Activated B cell treated with CpG ODN at 0.5 μM for 24 hours (primary cell): ENCODE data around the gene GLT8D2. TPM values are rescaled to one million over a fixed set of nuclear protein-coding genes. Genes with fewer than 3 reads are reported as not detected.

Source experiments
- ATAC-seq: fragments of 200-7000 bp; cut with Tn5 transposase; one replicate; pipeline ENCODE4 v1.10.0; 2021; ENCODE audit warnings: low read depth, mild to moderate bottlenecking, moderate library complexity
- CTCF ChIA-PET: fragments of 350-600 bp; sonication (Branson Sonifier 250); formaldehyde crosslinking; loops from one replicate; lab custom pipeline; 2021; ENCODE audit warnings: antibody characterized with exemption; lab: Charles Lee
- POLR2A ChIA-PET: fragments of 350-600 bp; sonication (Branson Sonifier 250); formaldehyde crosslinking; loops from one replicate; lab custom pipeline; 2021; ENCODE audit warnings: antibody characterized with exemption; lab: Charles Lee
- DNase-seq: peaks from one replicate; pipeline ENCODE4 v3.0.0; 2022
- H3K27ac Mint-ChIP-seq: one replicate; pipeline ENCODE4 v1.8.0; 2020; ENCODE audit warnings: mixed read lengths
- H3K27me3 Mint-ChIP-seq: one replicate; pipeline ENCODE4 v1.8.0; 2021; ENCODE audit warnings: mixed read lengths
- H3K36me3 Mint-ChIP-seq: one replicate; pipeline ENCODE4 v1.8.0; 2021; ENCODE audit warnings: low read depth, mixed read lengths
- H3K4me1 Mint-ChIP-seq: one replicate; pipeline ENCODE4 v1.8.0; 2021; ENCODE audit warnings: mixed read lengths
- H3K4me3 Mint-ChIP-seq: one replicate; pipeline ENCODE4 v1.8.0; 2020; ENCODE audit warnings: mild to moderate bottlenecking, mixed read lengths
- H3K9me3 Mint-ChIP-seq: one replicate; pipeline ENCODE4 v1.8.0; 2020; ENCODE audit warnings: mixed read lengths
- CTCF ChIP-seq: fragments of 200-600 bp; IDR thresholded peaks from one replicate; pipeline ENCODE4 v1.8.0; 2022; ENCODE audit warnings: antibody characterized with exemption, mild to moderate bottlenecking
- intact Hi-C: fragments of 100-400 bp; cut with micrococcal nuclease; formaldehyde crosslinking; loops from one replicate; pipeline ENCODE4 v1.15.1; 2024
- total RNA-seq: library from RNA; stranded (reverse); gene quantifications from 2 replicates; pipeline ENCODE4 v1.2.3, GENCODE V29; 2022

GLT8D2 gene
- total RNA-seq, 1 donor from 2014 or later: not detected

- no peak for TF ChIP-seq CTCF
- intact Hi-C loops: no loop called here
- no peak for DNase-seq
- Mint-ChIP-seq H3K4me1 (no peaks in the 10 kb centered on the region), H3K27ac (no peak overlapping the region), H3K4me3 (no peak overlapping the region), H3K36me3 (no peaks in the 10 kb centered on the region), H3K9me3 (peaks cover 3% of the 10 kb centered on the region), H3K27me3 (peaks cover 31% of the 10 kb centered on the region)
- CTCF ChIA-PET: interaction anchor here (1.2 to 5.8 kb wide), 2 partner anchors 9 to 53 kb away, joined by 3 to 65 read pairs; partner anchors contain the start of gene HCFC2
- no peak for ATAC-seq
- POLR2A ChIA-PET: interaction anchor here (1.0 kb wide), 1 partner anchor 8 kb away, joined by 3 read pairs; the partner anchor contains the start of gene HCFC2
Measured at GRCh38 chr12:104055686-104056388, 5.8 kb upstream of the GLT8D2 start.

- ChIA-PET POLR2A (interaction anchor here (1.0 kb wide), 1 partner anchor 9 kb away, joined by 3 read pairs; the partner anchor contains the start of gene HCFC2), CTCF (interaction anchor here (1.2 to 5.8 kb wide), 2 partner anchors 10 to 54 kb away, joined by 3 to 65 read pairs; partner anchors contain the start of gene HCFC2)
- no peak overlapping the region for H3K4me3 Mint-ChIP-seq
- intact Hi-C loops: no loop called here
- no peak overlapping the region for H3K27ac Mint-ChIP-seq
- peaks cover 3% of the 10 kb centered on the region for H3K9me3 Mint-ChIP-seq
- no peaks in the 10 kb centered on the region for H3K36me3 Mint-ChIP-seq
- DNase-seq (no peak), ATAC-seq (no peak)
- no peak for TF ChIP-seq CTCF
- peaks cover 5% of the 10 kb centered on the region for H3K4me1 Mint-ChIP-seq
- peaks cover 35% of the 10 kb centered on the region for H3K27me3 Mint-ChIP-seq
Measured at GRCh38 chr12:104054681-104055346, 4.8 kb upstream of the GLT8D2 start.

GRCh38 chr12:104050436-104050835 is 449 bp upstream of the GLT8D2 start:
- Mint-ChIP-seq H3K9me3 (no peaks in the 10 kb centered on the region), H3K36me3 (no peaks in the 10 kb centered on the region), H3K4me1 (peaks cover 5% of the 10 kb centered on the region), H3K27ac (no peak overlapping the region), H3K27me3 (peaks cover 43% of the 10 kb centered on the region), H3K4me3 (no peak overlapping the region)
- intact Hi-C loops: no loop called here
- ChIA-PET POLR2A (interaction anchor here (0.9 kb wide), 1 partner anchor 14 kb away, joined by 3 read pairs; the partner anchor contains the start of gene HCFC2), CTCF (interaction anchor here (0.6 kb wide), 1 partner anchor 57 kb away, joined by 3 read pairs; no protein-coding TSS in a partner anchor)
- DNase-seq (no peak), ATAC-seq (no peak)
- TF ChIP-seq CTCF: no peak

- no peak overlapping the region for H3K27ac Mint-ChIP-seq
- no peak overlapping the region for H3K4me3 Mint-ChIP-seq
- H3K4me1 Mint-ChIP-seq: peaks cover 5% of the 10 kb centered on the region
- no peak for TF ChIP-seq CTCF
- intact Hi-C loops: no loop called here
- CTCF ChIA-PET: no interaction called here
- ATAC-seq (no peak), DNase-seq (no peak)
- POLR2A ChIA-PET: no interaction called here
- no peaks in the 10 kb centered on the region for H3K36me3 Mint-ChIP-seq
- no peaks in the 10 kb centered on the region for H3K9me3 Mint-ChIP-seq
- H3K27me3 Mint-ChIP-seq: peaks cover 37% of the 10 kb centered on the region
Measured at GRCh38 chr12:104049278-104049902, 597 bp downstream of the GLT8D2 start.
